ENCODE measurements around the gene RRAD. TPM values are rescaled to one million over a fixed set of nuclear protein-coding genes. Genes with fewer than 3 reads are reported as not detected.

RRAD gene
- total RNA-seq, 1 donor, result 0.72 TPM

- no peak for TF ChIP-seq CTCF (IDR thresholded peaks at IDR 0.05; ENCODE audit: insufficient read depth, low read length)
- H3K4me3 ChIP-seq (ENCODE audit: low read depth, low read length), result no peak overlapping the region
- DNase-seq (ENCODE audit: low read depth), result no peak
Measured at GRCh38 chr16:66908762-66909559, 16.4 kb downstream of the RRAD start.

GRCh38 chr16:66908116-66908515, 17.2 kb downstream of the RRAD start:
- no peak overlapping the region for H3K4me3 ChIP-seq (ENCODE audit: low read depth, low read length)
- TF ChIP-seq CTCF (IDR thresholded peaks at IDR 0.05; ENCODE audit: insufficient read depth, low read length), result no peak
- no peak for DNase-seq (ENCODE audit: low read depth)

GRCh38 chr16:66906916-66907836, 18.2 kb downstream of the RRAD start:
- H3K4me3 ChIP-seq (ENCODE audit: low read depth, low read length), result no peak overlapping the region
- no peak for DNase-seq (ENCODE audit: low read depth)
- TF ChIP-seq CTCF (IDR thresholded peaks at IDR 0.05; ENCODE audit: insufficient read depth, low read length), result no peak

- TF ChIP-seq CTCF (IDR thresholded peaks at IDR 0.05; ENCODE audit: insufficient read depth, low read length), result no peak
- no peak for DNase-seq (ENCODE audit: low read depth)
- H3K4me3 ChIP-seq (ENCODE audit: low read depth, low read length), result no peak overlapping the region
Measured at GRCh38 chr16:66905633-66906539, 19.4 kb downstream of the RRAD start.

- no peak overlapping the region for H3K4me3 ChIP-seq (ENCODE audit: low read depth, low read length)
- no peak for TF ChIP-seq CTCF (IDR thresholded peaks at IDR 0.05; ENCODE audit: insufficient read depth, low read length)
- DNase-seq (ENCODE audit: low read depth), result no peak
Measured at GRCh38 chr16:66904846-66905632, 20.3 kb downstream of the RRAD start.
